ENCODE results near the gene ITIH5. TPM values are rescaled to one million over a fixed set of nuclear protein-coding genes. Genes with fewer than 3 reads are reported as not detected.

Gene ITIH5
- total RNA-seq, 3 donors from 2014 or later (not counting 1 experiment from before 2014, with no cell fraction given): not detected

- no peak for DNase-seq
- H3K4me1 ChIP-seq (ENCODE audit: control insufficient read depth, insufficient read depth, low read length): no peaks in the 10 kb centered on the region
- H3K4me3 ChIP-seq (ENCODE audit: low read length): no peak overlapping the region
- no peak for ATAC-seq
- intact Hi-C loops (cut with micrococcal nuclease): no loop called here
- no peaks in the 10 kb centered on the region for H3K27me3 ChIP-seq (ENCODE audit: control insufficient read depth, insufficient read depth, low read length)
- TF ChIP-seq, protein P1, sequence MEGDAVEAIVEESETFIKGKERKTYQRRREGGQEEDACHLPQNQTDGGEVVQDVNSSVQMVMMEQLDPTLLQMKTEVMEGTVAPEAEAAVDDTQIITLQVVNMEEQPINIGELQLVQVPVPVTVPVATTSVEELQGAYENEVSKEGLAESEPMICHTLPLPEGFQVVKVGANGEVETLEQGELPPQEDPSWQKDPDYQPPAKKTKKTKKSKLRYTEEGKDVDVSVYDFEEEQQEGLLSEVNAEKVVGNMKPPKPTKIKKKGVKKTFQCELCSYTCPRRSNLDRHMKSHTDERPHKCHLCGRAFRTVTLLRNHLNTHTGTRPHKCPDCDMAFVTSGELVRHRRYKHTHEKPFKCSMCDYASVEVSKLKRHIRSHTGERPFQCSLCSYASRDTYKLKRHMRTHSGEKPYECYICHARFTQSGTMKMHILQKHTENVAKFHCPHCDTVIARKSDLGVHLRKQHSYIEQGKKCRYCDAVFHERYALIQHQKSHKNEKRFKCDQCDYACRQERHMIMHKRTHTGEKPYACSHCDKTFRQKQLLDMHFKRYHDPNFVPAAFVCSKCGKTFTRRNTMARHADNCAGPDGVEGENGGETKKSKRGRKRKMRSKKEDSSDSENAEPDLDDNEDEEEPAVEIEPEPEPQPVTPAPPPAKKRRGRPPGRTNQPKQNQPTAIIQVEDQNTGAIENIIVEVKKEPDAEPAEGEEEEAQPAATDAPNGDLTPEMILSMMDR (IDR thresholded peaks at IDR 0.05): no peak
- no peak overlapping the region for H3K4me3 Mint-ChIP-seq
- H3K4me1 Mint-ChIP-seq: peaks cover 0 to 8% of the 10 kb centered on the region in 2 donors
- no peaks in the 10 kb centered on the region for H3K9me3 Mint-ChIP-seq
- H3K27ac ChIP-seq (ENCODE audit: low read length): no peak overlapping the region
- H3K9me3 ChIP-seq (ENCODE audit: control insufficient read depth, insufficient read depth, low read length): peaks cover 4% of the 10 kb centered on the region
- H3K27ac Mint-ChIP-seq: no peak overlapping the region
- no peaks in the 10 kb centered on the region for H3K36me3 Mint-ChIP-seq
- peaks cover 2 to 3% of the 10 kb centered on the region in 2 donors for H3K27me3 Mint-ChIP-seq (ENCODE audit: low read depth in 2 of 2)
- no peaks in the 10 kb centered on the region for H3K36me3 ChIP-seq (ENCODE audit: control insufficient read depth, insufficient read depth, low read length)
- WGBS (ENCODE audit: insufficient coverage): 61% methylated on average over 2 of the region's 3 CpGs
Measured at GRCh38 chr10:7537126-7537525, 129.6 kb downstream of the ITIH5 start.

GRCh38 chr10:7534480-7534852 is 132.3 kb downstream of the ITIH5 start:
- no peak overlapping the region for H3K27ac ChIP-seq (ENCODE audit: low read length)
- ATAC-seq: no peak
- H3K27me3 Mint-ChIP-seq (ENCODE audit: low read depth in 2 of 2): peaks cover 6 to 12% of the 10 kb centered on the region in 2 donors

GRCh38 chr10:7533657-7534479 is 132.9 kb downstream of the ITIH5 start:
- no peak for ATAC-seq
- Mint-ChIP-seq H3K4me1 (peaks cover 0 to 2% of the 10 kb centered on the region in 2 donors), H3K4me3 (no peak overlapping the region), H3K27ac (no peak overlapping the region), H3K27me3 (ENCODE audit: low read depth in 2 of 2) (peaks cover 6 to 16% of the 10 kb centered on the region in 2 donors), H3K9me3 (no peaks in the 10 kb centered on the region), H3K36me3 (no peaks in the 10 kb centered on the region)
- DNase-seq: no peak
- WGBS (ENCODE audit: insufficient coverage): 82% methylated on average over 7 of the region's 7 CpGs
- peaks cover 4% of the 10 kb centered on the region for H3K9me3 ChIP-seq (ENCODE audit: control insufficient read depth, insufficient read depth, low read length)
- H3K27me3 ChIP-seq (ENCODE audit: control insufficient read depth, insufficient read depth, low read length): peaks cover 4% of the 10 kb centered on the region
- H3K36me3 ChIP-seq (ENCODE audit: control insufficient read depth, insufficient read depth, low read length): no peaks in the 10 kb centered on the region
- TF ChIP-seq, protein P1 (IDR thresholded peaks at IDR 0.05): no peak
- H3K27ac ChIP-seq (ENCODE audit: low read length): no peak overlapping the region
- no peak overlapping the region for H3K4me3 ChIP-seq (ENCODE audit: low read length)
- H3K4me1 ChIP-seq (ENCODE audit: control insufficient read depth, insufficient read depth, low read length): no peaks in the 10 kb centered on the region
- intact Hi-C loops (cut with micrococcal nuclease): no loop called here

More at GRCh38 chr10:7534480-7534852, 132.3 kb downstream of the ITIH5 start:
- Histone ChIP-seq H3K9me3 (ENCODE audit: control insufficient read depth, insufficient read depth, low read length) (peaks cover 4% of the 10 kb centered on the region), H3K4me1 (ENCODE audit: control insufficient read depth, insufficient read depth, low read length) (no peaks in the 10 kb centered on the region), H3K4me3 (ENCODE audit: low read length) (no peak overlapping the region), H3K36me3 (ENCODE audit: control insufficient read depth, insufficient read depth, low read length) (no peaks in the 10 kb centered on the region), H3K27me3 (ENCODE audit: control insufficient read depth, insufficient read depth, low read length) (peaks cover 4% of the 10 kb centered on the region)
- intact Hi-C loops (cut with micrococcal nuclease): no loop called here
- H3K27ac Mint-ChIP-seq: no peak overlapping the region
- TF ChIP-seq, protein P1 (IDR thresholded peaks at IDR 0.05): no peak
- DNase-seq: no peak
- H3K9me3 Mint-ChIP-seq: no peaks in the 10 kb centered on the region
- no peak overlapping the region for H3K4me3 Mint-ChIP-seq
- no peaks in the 10 kb centered on the region for H3K36me3 Mint-ChIP-seq
- H3K4me1 Mint-ChIP-seq: peaks cover 0 to 8% of the 10 kb centered on the region in 2 donors
- 75% methylated on average over 5 of the region's 5 CpGs for WGBS (ENCODE audit: insufficient coverage)
